ENCODE data around the gene FHIT. TPM values are rescaled to one million over a fixed set of nuclear protein-coding genes. Genes with fewer than 3 reads are reported as not detected.

Gene FHIT
- total RNA-seq, 4 donors from 2014 or later = 8.8 to 35.6 (median 12.6) TPM

- DNase-seq (ENCODE audit: low spot score in 2 of 2) = no peak
- Histone ChIP-seq H3K27ac (no peak overlapping the region), H3K4me3 (no peak overlapping the region), H3K27me3 (no peaks in the 10 kb centered on the region), H3K36me3 (no peaks in the 10 kb centered on the region), H3K9me3 (peaks cover 5% of the 10 kb centered on the region), H3K4me1 (peaks cover 12% of the 10 kb centered on the region)
- TF ChIP-seq, protein P1, sequence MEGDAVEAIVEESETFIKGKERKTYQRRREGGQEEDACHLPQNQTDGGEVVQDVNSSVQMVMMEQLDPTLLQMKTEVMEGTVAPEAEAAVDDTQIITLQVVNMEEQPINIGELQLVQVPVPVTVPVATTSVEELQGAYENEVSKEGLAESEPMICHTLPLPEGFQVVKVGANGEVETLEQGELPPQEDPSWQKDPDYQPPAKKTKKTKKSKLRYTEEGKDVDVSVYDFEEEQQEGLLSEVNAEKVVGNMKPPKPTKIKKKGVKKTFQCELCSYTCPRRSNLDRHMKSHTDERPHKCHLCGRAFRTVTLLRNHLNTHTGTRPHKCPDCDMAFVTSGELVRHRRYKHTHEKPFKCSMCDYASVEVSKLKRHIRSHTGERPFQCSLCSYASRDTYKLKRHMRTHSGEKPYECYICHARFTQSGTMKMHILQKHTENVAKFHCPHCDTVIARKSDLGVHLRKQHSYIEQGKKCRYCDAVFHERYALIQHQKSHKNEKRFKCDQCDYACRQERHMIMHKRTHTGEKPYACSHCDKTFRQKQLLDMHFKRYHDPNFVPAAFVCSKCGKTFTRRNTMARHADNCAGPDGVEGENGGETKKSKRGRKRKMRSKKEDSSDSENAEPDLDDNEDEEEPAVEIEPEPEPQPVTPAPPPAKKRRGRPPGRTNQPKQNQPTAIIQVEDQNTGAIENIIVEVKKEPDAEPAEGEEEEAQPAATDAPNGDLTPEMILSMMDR (IDR thresholded peaks at IDR 0.05) = no peak
- TF ChIP-seq POLR2A (IDR thresholded peaks at IDR 0.05) = no peak
- WGBS = 97% methylated on average over 1 of the region's 1 CpG
These were observed 1434.9 kb downstream of the FHIT start for GRCh38 chr3:59816312-59816711.

- H3K27ac ChIP-seq = no peak overlapping the region
These were observed 1438.1 kb downstream of the FHIT start for GRCh38 chr3:59813148-59813538.

DNA sequence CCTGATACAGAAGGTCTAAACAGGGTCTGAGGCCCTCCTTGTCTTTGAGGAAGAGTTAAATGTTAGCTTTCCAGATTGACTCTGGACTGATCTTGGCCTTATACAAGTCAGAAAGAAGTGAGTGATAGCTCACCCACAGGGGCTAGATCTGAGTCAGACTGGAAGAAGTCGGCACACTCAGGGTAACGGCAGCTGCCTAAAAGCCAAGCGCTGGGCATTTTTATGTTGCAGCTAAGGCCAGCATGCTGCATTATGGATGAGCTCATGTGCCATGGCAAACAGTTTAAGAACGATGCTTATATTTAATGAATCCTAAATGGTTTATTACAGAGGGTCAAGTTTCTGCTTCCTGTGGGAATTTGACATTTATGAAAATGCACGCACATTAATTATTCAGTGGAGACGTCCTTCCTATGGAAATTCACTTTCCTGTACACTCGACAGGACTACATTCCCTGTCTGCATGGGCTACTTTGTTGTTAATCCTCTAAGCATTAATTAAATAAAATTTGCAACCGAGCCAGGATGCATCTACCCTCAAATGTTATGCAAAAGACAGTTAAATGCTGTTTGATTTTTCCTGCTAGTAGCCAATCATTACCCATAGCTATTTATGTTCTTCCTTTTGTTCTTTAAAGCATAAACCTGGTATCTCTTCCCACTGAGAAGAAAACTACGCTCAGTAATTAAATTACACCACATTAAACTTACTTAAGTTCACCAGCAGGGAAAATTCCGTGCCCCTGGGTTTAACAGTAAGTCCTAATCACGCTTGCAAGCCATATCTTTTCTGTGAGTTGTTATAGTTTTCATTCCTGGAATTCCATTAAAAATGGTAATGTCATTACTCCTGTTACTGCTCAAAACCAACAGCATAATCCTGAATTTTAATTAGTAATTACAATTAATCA is 1438.8 kb downstream of the FHIT start:
- Histone ChIP-seq H3K27me3 (no peaks in the 10 kb centered on the region), H3K4me1 (peaks cover 11% of the 10 kb centered on the region), H3K4me3 (no peak overlapping the region), H3K9me3 (no peaks in the 10 kb centered on the region), H3K36me3 (no peaks in the 10 kb centered on the region), H3K27ac (no peak overlapping the region)
- no peak for TF ChIP-seq POLR2A (IDR thresholded peaks at IDR 0.05)
- no peak for TF ChIP-seq POLR2AphosphoS5 (IDR thresholded peaks at IDR 0.05)
- no peak for TF ChIP-seq EP300 (IDR thresholded peaks at IDR 0.05)
- TF ChIP-seq, protein P1 (IDR thresholded peaks at IDR 0.05) = no peak
- no peak for DNase-seq (ENCODE audit: low spot score in 2 of 2)
- WGBS = 84% methylated on average over 11 of the region's 11 CpGs

More at GRCh38 chr3:59813148-59813538, 1438.1 kb downstream of the FHIT start:
- Histone ChIP-seq H3K4me1 (peaks cover 17% of the 10 kb centered on the region), H3K9me3 (no peaks in the 10 kb centered on the region), H3K27me3 (no peaks in the 10 kb centered on the region), H3K4me3 (no peak overlapping the region), H3K36me3 (no peaks in the 10 kb centered on the region)
- TF ChIP-seq EP300 (IDR thresholded peaks at IDR 0.05) (no peak), POLR2A (IDR thresholded peaks at IDR 0.05) (no peak), POLR2AphosphoS5 (IDR thresholded peaks at IDR 0.05) (no peak)
- TF ChIP-seq, protein P1 (IDR thresholded peaks at IDR 0.05) = no peak
- no peak for DNase-seq (ENCODE audit: low spot score in 2 of 2)
- 76% methylated on average over 7 of the region's 7 CpGs for WGBS

DNA sequence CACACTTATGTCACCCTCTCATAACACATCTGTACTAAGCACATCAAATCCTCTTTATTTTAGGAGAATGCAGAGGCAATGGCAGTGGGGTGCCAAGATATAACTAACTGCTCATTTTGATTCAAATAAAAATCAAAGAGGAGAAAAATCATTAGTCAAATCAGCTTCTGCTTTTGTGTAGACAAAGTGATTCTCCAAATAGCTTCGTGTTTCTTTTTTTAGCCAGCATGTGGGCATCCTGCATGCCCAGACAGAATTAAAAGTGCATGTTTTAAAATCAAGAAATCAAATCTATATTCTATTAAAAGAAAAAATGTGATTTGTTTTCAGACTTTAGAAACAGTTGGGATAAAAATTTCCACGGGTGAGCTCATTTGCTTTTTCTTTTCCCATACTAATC is 1440.1 kb downstream of the FHIT start:
- no peak overlapping the region for H3K27ac ChIP-seq
- H3K27me3 ChIP-seq = no peaks in the 10 kb centered on the region
- 37% methylated on average over 2 of the region's 2 CpGs for WGBS

GRCh38 chr3:59810606-59811005 is 1440.6 kb downstream of the FHIT start:
- Histone ChIP-seq H3K9me3 (no peaks in the 10 kb centered on the region), H3K27ac (no peak overlapping the region), H3K36me3 (no peaks in the 10 kb centered on the region), H3K4me1 (peaks cover 10% of the 10 kb centered on the region), H3K27me3 (no peaks in the 10 kb centered on the region), H3K4me3 (no peak overlapping the region)
- TF ChIP-seq, protein P1 (IDR thresholded peaks at IDR 0.05) = no peak
- no peak for TF ChIP-seq POLR2A (IDR thresholded peaks at IDR 0.05)
- no peak for TF ChIP-seq POLR2AphosphoS5 (IDR thresholded peaks at IDR 0.05)
- TF ChIP-seq EP300 (IDR thresholded peaks at IDR 0.05) = no peak
- 26% methylated on average over 2 of the region's 2 CpGs for WGBS
- DNase-seq (ENCODE audit: low spot score in 2 of 2) = no peak

More for the DNA sequence above, 1440.1 kb downstream of the FHIT start:
- no peak overlapping the region for H3K4me3 ChIP-seq
- no peaks in the 10 kb centered on the region for H3K9me3 ChIP-seq
- TF ChIP-seq POLR2A (IDR thresholded peaks at IDR 0.05) (no peak), POLR2AphosphoS5 (IDR thresholded peaks at IDR 0.05) (no peak), EP300 (IDR thresholded peaks at IDR 0.05) (no peak)
- TF ChIP-seq, protein P1 (IDR thresholded peaks at IDR 0.05) = no peak
- peaks cover 10% of the 10 kb centered on the region for H3K4me1 ChIP-seq
- H3K36me3 ChIP-seq = no peaks in the 10 kb centered on the region
- DNase-seq (ENCODE audit: low spot score in 2 of 2) = no peak

Measured in suprapubic skin (tissue), 4 donors.